ENCODE results near the gene HMGB3. TPM values are rescaled to one million over a fixed set of nuclear protein-coding genes. Genes with fewer than 3 reads are reported as not detected.
A peak's percentile ranks its signal among the peaks of the same experiment; 100 is the strongest.
"Not testable (repeated sequence)": the region's sequence is repeated elsewhere in the genome, so short reads cannot be mapped to it uniquely, and the experiment has no call there.

HMGB3 gene
- total RNA-seq, 1 experiment from 2014 or later, result 373 TPM

- DNase-seq, result no peak
- Histone ChIP-seq H3K27ac (ENCODE audit: insufficient read length, low read depth, low read length) (no peak overlapping the region), H3K4ac (ENCODE audit: low read depth, low read length) (no peak overlapping the region)
Observed at GRCh38 chrX:150984169-150984824, 1.2 kb downstream of the HMGB3 start.

DNA sequence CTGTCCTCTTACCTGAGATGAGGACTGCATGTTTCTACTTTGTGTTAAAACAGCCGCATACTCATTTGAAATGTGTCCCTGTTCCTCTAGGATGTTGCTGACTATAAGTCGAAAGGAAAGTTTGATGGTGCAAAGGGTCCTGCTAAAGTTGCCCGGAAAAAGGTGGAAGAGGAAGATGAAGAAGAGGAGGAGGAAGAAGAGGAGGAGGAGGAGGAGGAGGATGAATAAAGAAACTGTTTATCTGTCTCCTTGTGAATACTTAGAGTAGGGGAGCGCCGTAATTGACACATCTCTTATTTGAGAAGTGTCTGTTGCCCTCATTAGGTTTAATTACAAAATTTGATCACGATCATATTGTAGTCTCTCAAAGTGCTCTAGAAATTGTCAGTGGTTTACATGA, 4.6 kb downstream of the HMGB3 start:
- not testable (repeated sequence) for H3K9me3 ChIP-seq (ENCODE audit: control insufficient read depth, low read depth, low read length); H3K18ac ChIP-seq (ENCODE audit: insufficient read length, low read depth, low read length); H4K8ac ChIP-seq (replicated peaks; ENCODE audit: insufficient read length, low read depth, low read length); H2BK20ac ChIP-seq (ENCODE audit: low read depth, low read length, poor library complexity, severe bottlenecking); H3K79me1 ChIP-seq (ENCODE audit: insufficient read depth, low read depth, low read length, poor library complexity, severe bottlenecking); H3K79me2 ChIP-seq (ENCODE audit: insufficient read depth, low read length); H3K27me3 Mint-ChIP-seq (ENCODE audit: low read depth); H3K4me1 ChIP-seq (ENCODE audit: insufficient read depth, low read length); H2BK120ac ChIP-seq (ENCODE audit: low read depth, low read length, poor library complexity, severe bottlenecking); H3K56ac ChIP-seq (ENCODE audit: insufficient read length, low read depth, low read length); H2BK5ac ChIP-seq (ENCODE audit: insufficient read length, low read length); H3K27ac ChIP-seq (ENCODE audit: insufficient read length, low read depth, low read length); H4K5ac ChIP-seq (ENCODE audit: insufficient read length, low read depth, low read length); H3K4ac ChIP-seq (ENCODE audit: low read depth, low read length); H3K4me3 Mint-ChIP-seq; H4K91ac ChIP-seq (ENCODE audit: insufficient read length, low read depth, low read length); H4K20me1 ChIP-seq (ENCODE audit: control insufficient read depth, insufficient read depth, insufficient read length); H3K23me2 ChIP-seq (ENCODE audit: insufficient read length, low read depth, low read length, poor library complexity, severe bottlenecking); H3T11ph ChIP-seq (ENCODE audit: low read length); DNase-seq; H3K9ac ChIP-seq (ENCODE audit: extremely low read depth, insufficient read length, low read length); H3K4me2 ChIP-seq (ENCODE audit: insufficient read depth, insufficient read length, low read length); H3K23ac ChIP-seq (ENCODE audit: insufficient read length, low read depth, low read length); H2AK5ac ChIP-seq (ENCODE audit: insufficient read length, low read length); H2BK12ac ChIP-seq (ENCODE audit: insufficient read length, low read depth, low read length); H3K14ac ChIP-seq (ENCODE audit: insufficient read depth, low read length); H3K27me3 ChIP-seq (ENCODE audit: insufficient read depth, low read length); H2BK15ac ChIP-seq (ENCODE audit: low read depth, low read length); H2AFZ ChIP-seq (ENCODE audit: low read length)
- Mint-ChIP-seq H3K9me3 (peaks cover 40 to 48% of the 10 kb centered on the region in 2 experiments), H3K36me3 (ENCODE audit: insufficient read depth in 1 of 3, low read depth in 3 of 3) (peaks cover 22 to 41% (median 35%) of the 10 kb centered on the region in 3 experiments), H3K4me1 (peaks cover 3 to 12% of the 10 kb centered on the region in 2 experiments), H3K27ac (0 out of 7 replicates have a peak overlapping the region, but pooled peaks of 1 of the 3 experiments have one; percentile 22)
- WGBS (ENCODE audit: extremely low coverage, insufficient read length, low lambda C conversion rate), result no CpG with 5 or more reads among the region's 6 CpGs

More at GRCh38 chrX:150984169-150984824, 1.2 kb downstream of the HMGB3 start:
- H4K91ac ChIP-seq (ENCODE audit: insufficient read length, low read depth, low read length), result no peak overlapping the region
- no peak overlapping the region for H2BK120ac ChIP-seq (ENCODE audit: low read depth, low read length, poor library complexity, severe bottlenecking)
- no peak overlapping the region for H3K14ac ChIP-seq (ENCODE audit: insufficient read depth, low read length)
- H3K79me2 ChIP-seq (ENCODE audit: insufficient read depth, low read length), result peaks cover 8% of the 10 kb centered on the region; the same call in 1 of the 2 replicates
- Mint-ChIP-seq H3K4me1 (peaks cover 3 to 25% of the 10 kb centered on the region in 2 experiments), H3K27me3 (ENCODE audit: low read depth) (peaks cover 17% of the 10 kb centered on the region), H3K4me3 (peak overlapping the region; percentile 82 to 93), H3K36me3 (ENCODE audit: insufficient read depth in 1 of 3, low read depth in 3 of 3) (peaks cover 28 to 42% (median 35%) of the 10 kb centered on the region in 3 experiments), H3K9me3 (peaks cover 51 to 61% of the 10 kb centered on the region in 2 experiments), H3K27ac (peak overlapping the region in 2 of 3 experiments; percentile 45 to 87; a peak in 4 of 7 replicates)
- no peak overlapping the region for H3T11ph ChIP-seq (ENCODE audit: low read length)
- no peaks in the 10 kb centered on the region for H3K9me3 ChIP-seq (ENCODE audit: control insufficient read depth, low read depth, low read length)
- H3K27me3 ChIP-seq (ENCODE audit: insufficient read depth, low read length), result no peaks in the 10 kb centered on the region
- H4K20me1 ChIP-seq (ENCODE audit: control insufficient read depth, insufficient read depth, insufficient read length), result no peaks in the 10 kb centered on the region
- peak overlapping the region; percentile 85 for H3K4me2 ChIP-seq (ENCODE audit: insufficient read depth, insufficient read length, low read length)
- H4K5ac ChIP-seq (ENCODE audit: insufficient read length, low read depth, low read length), result no peak overlapping the region
- H3K9ac ChIP-seq (ENCODE audit: extremely low read depth, insufficient read length, low read length), result peak overlapping the region; percentile 69
- no peaks in the 10 kb centered on the region for H3K4me1 ChIP-seq (ENCODE audit: insufficient read depth, low read length)
- no peak overlapping the region for H4K8ac ChIP-seq (replicated peaks; ENCODE audit: insufficient read length, low read depth, low read length)
- no peak overlapping the region for H2BK15ac ChIP-seq (ENCODE audit: low read depth, low read length)
- H3K23me2 ChIP-seq (ENCODE audit: insufficient read length, low read depth, low read length, poor library complexity, severe bottlenecking), result peaks cover 12% of the 10 kb centered on the region
- WGBS (ENCODE audit: extremely low coverage, insufficient read length, low lambda C conversion rate), result no CpG with 5 or more reads among the region's 93 CpGs
- no peak overlapping the region for H2BK12ac ChIP-seq (ENCODE audit: insufficient read length, low read depth, low read length)
- H2BK20ac ChIP-seq (ENCODE audit: low read depth, low read length, poor library complexity, severe bottlenecking), result no peak overlapping the region
- no peaks in the 10 kb centered on the region for H3K79me1 ChIP-seq (ENCODE audit: insufficient read depth, low read depth, low read length, poor library complexity, severe bottlenecking)
- H2BK5ac ChIP-seq (ENCODE audit: insufficient read length, low read length), result no peak overlapping the region
- no peak overlapping the region for H3K23ac ChIP-seq (ENCODE audit: insufficient read length, low read depth, low read length)
- no peak for TF ChIP-seq CTCF (conservative IDR thresholded peaks at IDR 0.05)
- no peak overlapping the region for H2AK5ac ChIP-seq (ENCODE audit: insufficient read length, low read length)
- H2AFZ ChIP-seq (ENCODE audit: low read length), result no peak overlapping the region
- H3K18ac ChIP-seq (ENCODE audit: insufficient read length, low read depth, low read length), result no peak overlapping the region
- no peak overlapping the region for H3K56ac ChIP-seq (ENCODE audit: insufficient read length, low read depth, low read length)
